HG03460 (cell line): ENCODE data around the gene ADARB2.

Source experiments
- ATAC-seq: cut with Tn5 transposase; IDR thresholded peaks from one replicate; pipeline ENCODE4 v1.9.1; 2021; ENCODE audit not compliant: unreplicated experiment

The ADARB2 gene

GRCh38 chr10:1687190-1687589, 50.1 kb downstream of the ADARB2 start:
- ATAC-seq: no peak

GRCh38 chr10:1686491-1686749, 50.9 kb downstream of the ADARB2 start:
- no peak for ATAC-seq

GRCh38 chr10:1685699-1686490, 51.4 kb downstream of the ADARB2 start:
- ATAC-seq: no peak

- no peak for ATAC-seq
Measured at GRCh38 chr10:1684991-1685390, 52.3 kb downstream of the ADARB2 start.

- ATAC-seq: no peak
Measured at GRCh38 chr10:1683649-1684048, 53.7 kb downstream of the ADARB2 start.

GRCh38 chr10:1679821-1680650, 57.3 kb downstream of the ADARB2 start:
- no peak for ATAC-seq

GRCh38 chr10:1678084-1678483, 59.2 kb downstream of the ADARB2 start:
- ATAC-seq: no peak

GRCh38 chr10:1677307-1677939, 59.9 kb downstream of the ADARB2 start:
- ATAC-seq: no peak

GRCh38 chr10:1674501-1674900, 62.8 kb downstream of the ADARB2 start:
- ATAC-seq: peak; percentile 61

GRCh38 chr10:1673568-1674345, 63.6 kb downstream of the ADARB2 start:
- no peak for ATAC-seq

- ATAC-seq: no peak
Measured at GRCh38 chr10:1672001-1672781, 65.1 kb downstream of the ADARB2 start.

GRCh38 chr10:1671366-1672000, 65.8 kb downstream of the ADARB2 start:
- no peak for ATAC-seq

GRCh38 chr10:1670541-1671365, 66.6 kb downstream of the ADARB2 start:
- no peak for ATAC-seq

GRCh38 chr10:1669433-1669832, 67.9 kb downstream of the ADARB2 start:
- no peak for ATAC-seq

GRCh38 chr10:1668399-1668798, 68.9 kb downstream of the ADARB2 start:
- no peak for ATAC-seq

GRCh38 chr10:1667392-1667791, 69.9 kb downstream of the ADARB2 start:
- no peak for ATAC-seq

- no peak for ATAC-seq
Measured at GRCh38 chr10:1666147-1666546, 71.2 kb downstream of the ADARB2 start.

- ATAC-seq: no peak
Measured at GRCh38 chr10:1665681-1666080, 71.6 kb downstream of the ADARB2 start.

GRCh38 chr10:1665021-1665661, 72.2 kb downstream of the ADARB2 start:
- no peak for ATAC-seq
